ENCODE results near the gene RDH13.

The RDH13 gene

GRCh38 chr19:55018216-55018615 lies 44.7 kb downstream of the RDH13 start:
- Histone ChIP-seq H3K9me3 (ENCODE audit: control insufficient read depth, insufficient read depth, low read depth, low read length) (no peaks in the 10 kb centered on the region), H3K4me1 (ENCODE audit: control insufficient read depth, insufficient read depth, low read length) (no peaks in the 10 kb centered on the region), H3K27ac (ENCODE audit: extremely low read depth, low read depth, low read length) (no peak overlapping the region), H3K36me3 (ENCODE audit: control insufficient read depth in 2 of 2, insufficient read depth in 1 of 2, low read length in 2 of 2) (no peaks in the 10 kb centered on the region), H3K4me3 (ENCODE audit: low read depth, low read length) (no peak overlapping the region)
- no peak for TF ChIP-seq ZBTB6 (tag by site-specific recombination; IDR thresholded peaks at IDR 0.05)
- no peak for TF ChIP-seq ZNF157 (tag by site-specific recombination; IDR thresholded peaks at IDR 0.05)
- no peak for TF ChIP-seq ZNF366 (tag by site-specific recombination; conservative IDR thresholded peaks at IDR 0.05)
- no peak for TF ChIP-seq ZFP37 (tag by site-specific recombination; IDR thresholded peaks at IDR 0.05)
- TF ChIP-seq ZNF292 (tag by site-specific recombination; IDR thresholded peaks at IDR 0.05; ENCODE audit: borderline replicate concordance, low read depth): no peak
- no peak for TF ChIP-seq ZNF148 (tag by site-specific recombination; IDR thresholded peaks at IDR 0.05; ENCODE audit: borderline replicate concordance)
- no peak for TF ChIP-seq ZNF423 (tag by site-specific recombination; IDR thresholded peaks at IDR 0.05)
- TF ChIP-seq ZNF391 (tag by site-specific recombination; IDR thresholded peaks at IDR 0.05; ENCODE audit: borderline replicate concordance, low read depth): no peak
- TF ChIP-seq ZNF701 (tag by site-specific recombination; IDR thresholded peaks at IDR 0.05): no peak
- no peak for TF ChIP-seq ZBTB44 (tag by site-specific recombination; IDR thresholded peaks at IDR 0.05)
- TF ChIP-seq ZNF341 (tag by site-specific recombination; IDR thresholded peaks at IDR 0.05; ENCODE audit: low read depth): no peak
- CTCF ChIA-PET: no interaction called here
- POLR2A ChIA-PET: no interaction called here

GRCh38 chr19:55016017-55016416 lies 46.9 kb downstream of the RDH13 start:
- no peak overlapping the region for H3K27ac ChIP-seq (ENCODE audit: extremely low read depth, low read depth, low read length)
- H3K4me1 ChIP-seq (ENCODE audit: control insufficient read depth, insufficient read depth, low read length): no peaks in the 10 kb centered on the region
- no peaks in the 10 kb centered on the region for H3K36me3 ChIP-seq (ENCODE audit: control insufficient read depth in 2 of 2, insufficient read depth in 1 of 2, low read length in 2 of 2)
- H3K9me3 ChIP-seq (ENCODE audit: control insufficient read depth, insufficient read depth, low read depth, low read length): no peaks in the 10 kb centered on the region
- POLR2A ChIA-PET: no interaction called here
- CTCF ChIA-PET: interaction anchor here (0.7 kb wide), 1 partner anchor 19 kb away, joined by 3 read pairs; no protein-coding TSS in a partner anchor
- no peak for TF ChIP-seq ZNF521 (tag by site-specific recombination; IDR thresholded peaks at IDR 0.05)
- TF ChIP-seq ZNF354C (tag by site-specific recombination; IDR thresholded peaks at IDR 0.05; ENCODE audit: borderline replicate concordance, low read depth): no peak
- TF ChIP-seq PRDM1 (tag by site-specific recombination; IDR thresholded peaks at IDR 0.05): no peak
- TF ChIP-seq MZF1 (tag by site-specific recombination; IDR thresholded peaks at IDR 0.05; ENCODE audit: borderline replicate concordance): no peak
- no peak for TF ChIP-seq OSR2 (tag by site-specific recombination; IDR thresholded peaks at IDR 0.05)
- TF ChIP-seq SP3 (tag by site-specific recombination; IDR thresholded peaks at IDR 0.05): no peak
- no peak for TF ChIP-seq ZNF48 (tag by site-specific recombination; IDR thresholded peaks at IDR 0.05)
- TF ChIP-seq ZNF138 (tag by site-specific recombination; IDR thresholded peaks at IDR 0.05; ENCODE audit: borderline replicate concordance): no peak
- no peak for TF ChIP-seq HOXC10 (CRISPR knock-in tag; IDR thresholded peaks at IDR 0.05)
- TF ChIP-seq ZXDB (tag by site-specific recombination; IDR thresholded peaks at IDR 0.05): no peak
- TF ChIP-seq ZSCAN4 (tag by site-specific recombination; IDR thresholded peaks at IDR 0.05): no peak
- no peak for TF ChIP-seq TRIM28 (IDR thresholded peaks at IDR 0.05; ENCODE audit: borderline replicate concordance, low read length)
- H3K4me3 ChIP-seq (ENCODE audit: low read depth, low read length): no peak overlapping the region
